Endometrial microvascular endothelial cells (primary cell): ENCODE results near the gene TEKT1. TPM values are rescaled to one million over a fixed set of nuclear protein-coding genes. Genes with fewer than 3 reads are reported as not detected.
"Not testable (repeated sequence)": the region's sequence is repeated elsewhere in the genome, so short reads cannot be mapped to it uniquely, and the experiment has no call there.

ENCODE experiments used
- in situ Hi-C: cut with HindIII; loops from 2 replicates; pipeline ENCODE4 v1.10.0; 2017; ENCODE audit warnings: low sequenced_read_pairs, low pct_unique_long_range_greater_than_20kb; ENCODE audit errors: inconsistent ontology term
- total RNA-seq: library from RNA; depleted of rRNA; stranded (reverse); fragments of >200 nt; gene quantifications from one replicate; pipeline ENCODE4 v1.2.3, GENCODE V29; 2015; ENCODE audit errors: inconsistent ontology term

The TEKT1 gene
- not detected for total RNA-seq

DNA sequence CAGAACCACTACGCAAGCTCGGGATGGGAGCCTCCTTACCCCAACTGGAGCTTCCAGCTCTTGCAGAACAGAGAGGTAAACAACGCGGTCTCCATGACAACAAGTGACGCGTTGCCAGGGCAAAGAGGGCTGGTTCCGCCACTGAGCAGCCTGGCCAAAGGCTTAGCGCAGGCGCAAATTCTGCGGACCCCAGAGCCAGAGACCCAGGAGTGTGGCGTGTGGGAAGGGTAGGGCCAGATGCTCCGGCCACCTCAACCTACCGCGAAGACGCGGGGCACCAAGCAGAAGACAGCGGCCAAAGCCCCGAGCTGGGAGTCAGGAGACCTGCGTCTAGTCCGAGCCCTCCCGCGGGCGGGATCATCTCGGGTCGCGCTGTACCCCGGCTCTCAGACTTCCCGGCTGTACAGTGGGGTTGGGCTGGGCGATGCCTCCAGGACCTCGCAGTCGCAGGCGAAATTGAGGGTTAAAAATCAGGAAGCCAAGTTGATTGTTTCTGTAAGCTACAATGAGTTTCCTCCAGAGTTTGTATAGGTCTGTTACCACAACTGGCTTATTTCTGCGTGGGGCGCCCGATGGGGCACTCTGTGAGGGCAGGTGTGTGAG is at the start of gene TEKT1:
TEKT1 (minus strand) TSS at position 69 of the 603 bp plus-strand sequence. CDS start 1,353 bp downstream, outside the sequence.
- in situ Hi-C loops, result no loop called here

DNA sequence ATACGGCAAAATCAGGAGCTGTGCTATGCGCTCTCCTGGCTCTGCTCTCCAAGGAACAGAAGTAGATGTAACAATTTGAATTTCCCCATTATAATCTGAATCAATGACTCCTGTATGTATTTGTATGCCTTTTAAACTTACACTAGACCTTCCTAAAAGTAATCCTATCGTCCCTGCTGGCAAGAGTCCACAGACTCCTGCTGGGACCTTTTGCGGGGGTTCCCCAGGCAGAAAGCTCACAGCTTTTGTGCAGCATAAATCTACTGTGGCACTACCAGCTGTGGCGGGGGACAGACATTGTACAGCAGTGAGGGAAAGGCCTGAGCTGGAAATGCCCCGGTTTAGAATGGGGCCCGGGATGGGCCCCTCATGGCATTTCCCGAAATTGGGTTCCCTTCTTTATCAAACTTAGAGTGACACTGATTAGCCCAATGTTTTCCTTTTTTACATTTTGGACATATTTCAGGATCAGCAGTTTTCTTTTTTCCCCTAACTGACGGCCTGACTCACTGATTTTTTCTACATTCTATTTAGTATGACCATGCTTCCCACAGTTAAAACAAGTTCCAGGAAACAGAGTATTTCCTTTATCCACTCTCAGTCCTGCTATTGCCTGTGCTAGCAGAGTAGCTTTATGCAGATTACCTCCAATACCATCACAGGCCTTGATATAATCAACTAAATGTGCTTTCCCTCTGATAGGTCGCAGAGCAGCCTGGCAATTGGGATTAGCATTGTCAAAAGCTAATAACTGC is 47.9 kb upstream of the TEKT1 start:
- in situ Hi-C loops, result not testable (repeated sequence)

DNA sequence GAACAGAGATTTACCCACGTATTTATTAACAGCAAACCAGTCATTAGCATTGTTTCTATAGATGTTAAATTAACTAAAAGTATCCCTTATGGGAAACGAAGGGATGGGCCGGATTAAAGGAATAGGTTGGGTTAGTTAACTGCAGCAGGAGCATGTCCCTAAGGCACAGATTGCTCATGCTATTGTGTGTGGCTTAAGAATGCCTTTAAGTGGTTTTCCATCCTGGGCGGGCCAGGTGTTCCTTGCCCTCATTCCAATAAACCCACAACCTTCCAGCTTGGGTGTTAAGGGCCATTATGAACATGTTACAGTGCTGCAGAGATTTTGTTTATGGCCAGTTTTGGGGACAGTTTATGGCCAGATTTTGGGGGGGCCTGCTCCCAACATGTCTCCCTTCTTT is 43.7 kb upstream of the TEKT1 start:
- in situ Hi-C loops, result not testable (repeated sequence)

DNA sequence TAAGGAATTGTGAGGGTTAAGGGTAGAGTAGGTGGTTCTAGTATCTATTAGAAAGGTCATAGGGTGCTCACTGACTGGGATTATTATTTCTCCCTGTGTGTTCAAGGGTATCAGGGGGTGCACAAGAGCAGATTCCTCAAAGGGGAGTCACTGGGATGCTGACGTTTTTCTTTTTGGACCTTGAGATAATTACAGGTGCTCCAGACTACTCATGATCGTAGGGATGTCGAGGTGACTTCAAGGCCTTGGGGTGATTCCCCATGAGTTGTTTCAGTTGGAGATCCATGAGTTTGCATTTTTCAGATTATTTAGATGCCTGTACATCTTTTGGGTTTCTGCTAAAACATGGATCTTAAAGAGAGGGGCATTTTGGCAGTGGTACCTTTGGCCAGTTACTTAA is 41.4 kb upstream of the TEKT1 start:
- in situ Hi-C loops, result no loop called here

DNA sequence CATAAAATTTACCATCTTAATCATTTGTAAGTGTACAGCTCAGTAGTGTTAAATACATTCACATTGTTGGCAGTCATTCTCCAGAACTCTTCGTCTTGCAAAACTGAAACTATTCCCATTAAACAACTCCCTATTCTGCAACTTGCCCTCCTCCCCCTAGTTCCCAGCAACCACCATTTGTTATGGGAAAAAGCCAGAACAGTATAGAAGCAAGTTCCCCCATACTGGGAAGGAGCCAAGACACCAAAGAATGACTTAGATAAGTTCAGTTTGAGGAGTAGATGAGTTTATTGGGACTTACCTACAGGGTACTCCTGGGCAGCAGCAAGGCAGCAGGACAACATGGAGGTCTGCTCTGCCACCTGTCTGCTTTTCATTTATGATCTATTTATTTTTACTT is 39.3 kb upstream of the TEKT1 start:
- in situ Hi-C loops, result no loop called here

DNA sequence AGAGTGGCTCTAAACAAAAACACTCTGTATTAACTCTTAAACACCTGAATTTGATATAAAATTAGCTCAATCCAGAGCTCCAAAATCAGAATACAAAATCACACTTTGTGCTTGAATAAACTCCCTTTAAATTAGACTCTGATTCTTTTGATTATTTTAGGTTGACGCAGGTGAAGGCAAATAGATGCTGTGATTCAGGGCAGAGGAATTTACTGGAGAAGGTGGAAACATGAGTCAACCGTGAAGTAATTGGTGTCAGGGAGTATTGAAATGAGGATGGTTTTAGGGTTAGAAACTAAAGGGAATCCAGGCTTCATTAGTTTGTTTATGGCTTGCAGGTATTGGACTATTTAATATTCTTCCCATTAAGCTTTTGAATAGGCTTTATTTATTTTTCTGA is 37.1 kb upstream of the TEKT1 start:
- in situ Hi-C loops, result no loop called here

DNA sequence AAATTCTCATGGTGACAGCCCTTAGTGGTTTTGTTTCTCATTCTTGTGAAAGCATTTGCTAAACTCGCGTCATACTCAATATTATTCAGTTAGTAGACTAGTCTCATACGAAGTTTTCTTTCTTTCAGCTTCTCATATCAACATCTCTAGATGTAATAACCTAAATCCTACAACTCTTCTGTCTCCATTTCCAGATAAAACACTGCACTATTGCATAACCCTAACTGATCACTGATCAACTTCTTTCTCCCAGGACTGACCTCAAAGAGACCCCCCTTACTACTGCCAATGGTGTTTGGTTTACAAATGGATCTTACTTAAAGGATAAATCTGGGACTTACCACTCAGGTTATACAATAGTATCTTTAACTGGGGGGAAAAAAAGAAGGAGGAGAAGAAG is 36.3 kb upstream of the TEKT1 start:
- in situ Hi-C loops, result no loop called here

DNA sequence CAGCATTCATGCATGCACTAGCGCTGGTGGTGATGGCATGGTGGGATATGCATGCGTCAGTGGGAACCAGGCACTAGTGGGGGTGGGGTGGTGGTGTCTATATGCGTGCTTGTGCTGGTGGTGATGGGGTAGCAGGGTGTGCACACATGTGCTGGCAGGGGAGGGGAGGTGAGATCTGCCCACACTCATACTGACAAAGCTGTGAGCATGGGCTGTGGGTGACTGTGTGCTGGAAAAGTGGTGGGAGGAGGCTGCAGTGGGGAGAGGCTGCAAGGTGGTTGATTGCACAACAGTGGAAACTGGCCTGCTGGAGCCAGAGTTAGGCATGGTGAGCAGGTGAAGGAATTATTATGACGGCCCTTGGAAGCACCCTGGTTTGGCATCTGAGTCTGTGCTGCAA is 31.3 kb upstream of the TEKT1 start:
- in situ Hi-C loops, result no loop called here

DNA sequence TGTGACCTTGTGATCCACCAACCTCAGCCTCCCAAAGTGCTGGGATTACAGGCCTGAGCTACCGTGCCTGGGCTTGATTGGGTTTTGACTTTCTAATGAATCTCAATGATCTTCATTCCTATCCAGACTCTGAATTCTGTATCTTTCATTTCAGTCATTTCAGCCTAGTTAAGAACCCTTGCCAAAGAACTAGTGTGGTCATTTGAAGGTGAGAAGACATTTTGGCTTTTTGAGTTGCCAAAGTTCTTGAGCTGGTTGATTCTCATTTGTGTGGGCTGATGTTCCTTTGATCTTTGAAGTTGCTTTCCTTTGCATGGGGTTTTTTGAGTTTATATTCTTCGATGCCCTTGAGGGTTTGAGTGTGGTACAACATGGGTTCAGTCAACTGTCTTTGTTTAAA is 30.6 kb upstream of the TEKT1 start:
- in situ Hi-C loops, result no loop called here

DNA sequence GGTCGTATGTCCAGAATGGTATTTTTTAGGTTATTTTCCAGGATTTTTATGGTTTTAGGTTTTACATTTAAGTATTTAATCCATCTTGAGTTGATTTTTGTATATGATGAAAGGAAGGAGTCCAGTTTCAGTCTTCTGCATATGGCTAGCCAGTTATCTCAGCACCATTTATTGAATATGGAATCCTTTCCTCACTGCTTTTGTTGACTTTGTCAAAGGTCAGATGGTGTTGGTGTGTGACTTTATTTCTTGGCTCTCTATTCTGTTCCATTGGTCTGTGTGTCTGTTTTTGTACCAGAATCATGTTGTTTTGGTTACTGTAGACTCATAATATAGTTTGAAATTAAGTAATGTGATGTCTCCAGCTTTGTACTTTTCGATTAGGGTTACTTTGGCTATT is 26.4 kb upstream of the TEKT1 start:
- in situ Hi-C loops, result no loop called here

DNA sequence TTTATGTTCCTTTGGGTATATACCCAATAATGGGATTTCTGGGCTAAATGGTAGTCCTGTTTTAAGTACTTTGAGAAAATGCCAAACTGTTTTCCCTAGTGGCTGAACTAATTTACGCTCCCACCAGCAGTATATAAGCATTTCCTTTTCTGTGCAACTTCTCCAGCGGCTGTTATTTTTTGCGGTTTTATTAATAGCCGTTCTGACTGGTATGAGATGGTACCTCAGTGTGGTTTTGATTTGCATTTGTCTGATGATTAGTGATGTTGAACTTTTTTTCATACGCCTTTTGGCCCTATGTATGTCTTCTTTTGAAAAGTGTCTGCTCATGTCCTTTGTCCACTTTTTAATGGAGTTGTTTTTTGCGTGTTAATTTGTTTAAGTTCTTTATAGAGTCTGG is 25.8 kb upstream of the TEKT1 start:
- in situ Hi-C loops, result no loop called here

DNA sequence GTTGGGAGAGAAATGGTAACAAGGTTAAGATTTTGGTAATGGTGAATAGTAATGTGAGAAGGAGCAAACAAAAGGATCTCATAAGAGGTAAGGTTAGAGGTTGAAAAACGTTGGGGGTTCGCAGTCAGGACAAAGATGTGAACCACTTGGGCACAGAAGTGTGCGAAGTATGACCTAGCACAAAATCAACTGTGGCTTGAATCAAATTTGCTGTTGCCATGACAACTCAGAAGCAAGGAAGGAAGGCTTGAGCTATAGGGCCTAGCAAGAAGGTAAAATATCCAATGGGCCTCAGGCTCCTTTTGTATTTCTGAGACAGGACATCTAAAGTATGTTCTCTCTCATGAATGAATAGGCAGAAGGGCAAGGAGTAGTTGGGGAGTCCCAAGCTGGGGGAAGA is 24.5 kb upstream of the TEKT1 start:
- in situ Hi-C loops, result no loop called here

DNA sequence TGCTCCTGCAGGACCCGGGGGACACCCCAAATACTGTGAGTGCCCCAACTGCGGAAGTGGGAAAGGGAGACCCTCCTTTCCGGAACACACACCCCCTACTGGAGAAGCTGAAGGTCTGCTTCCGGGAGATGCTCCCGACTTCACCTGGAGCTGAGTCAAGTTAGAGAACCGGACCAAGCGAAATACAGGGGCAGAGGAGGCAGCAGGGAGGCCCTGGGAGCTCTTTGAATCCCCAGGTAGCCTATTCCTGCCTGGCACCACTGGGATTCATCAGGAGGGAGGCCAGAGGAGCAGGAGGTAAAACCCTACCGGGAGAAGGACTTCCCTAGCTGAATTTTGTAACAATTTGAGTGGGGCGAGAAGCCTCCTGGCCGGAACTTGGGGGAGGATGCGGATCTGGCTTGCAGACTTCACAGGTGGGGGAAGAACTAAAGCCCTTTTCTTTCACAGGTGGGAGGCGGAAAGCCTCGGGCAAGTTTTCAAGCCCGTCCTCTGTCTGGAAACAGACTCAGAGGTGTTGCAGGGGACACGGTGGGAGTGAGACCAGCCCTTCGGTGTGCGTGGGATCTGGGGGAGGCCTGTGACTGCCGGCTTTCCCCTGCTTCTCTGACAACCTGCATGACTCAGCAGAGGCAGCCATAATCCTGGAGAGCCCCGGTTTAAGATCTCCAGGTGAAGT is 22.4 kb upstream of the TEKT1 start:
- in situ Hi-C loops, result no loop called here

DNA sequence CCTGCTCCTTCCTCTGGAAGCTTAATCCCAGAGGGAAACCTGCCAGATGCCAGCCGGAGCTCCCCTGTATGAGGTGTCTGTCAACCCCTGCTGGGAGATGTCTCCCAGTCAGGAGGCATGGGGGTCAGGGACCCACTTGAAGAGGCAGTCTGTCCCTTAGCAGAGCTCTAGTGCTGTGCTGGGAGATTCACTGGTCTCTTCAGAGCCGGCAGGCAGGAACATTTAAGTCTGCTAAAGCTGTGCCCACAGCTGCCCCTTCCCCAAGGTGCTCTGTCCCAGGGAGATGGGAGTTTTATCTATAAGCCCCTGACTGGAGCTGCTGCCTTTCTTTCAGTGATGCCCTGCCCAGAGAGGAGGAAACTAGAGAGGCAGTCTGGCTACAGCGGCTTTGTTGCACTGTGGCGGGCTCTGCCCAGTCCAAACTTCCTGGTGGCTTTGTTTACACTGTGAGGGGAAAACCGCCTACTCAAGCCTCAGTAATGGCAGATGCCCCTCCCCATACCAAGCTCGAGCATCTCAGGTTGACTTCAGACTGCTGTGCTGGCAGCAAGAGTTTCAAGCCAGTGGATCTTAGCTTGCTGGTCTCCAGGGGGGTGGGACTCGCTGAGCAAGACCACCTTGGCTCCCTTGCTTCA is 17.1 kb upstream of the TEKT1 start:
- in situ Hi-C loops, result not testable (repeated sequence)

DNA sequence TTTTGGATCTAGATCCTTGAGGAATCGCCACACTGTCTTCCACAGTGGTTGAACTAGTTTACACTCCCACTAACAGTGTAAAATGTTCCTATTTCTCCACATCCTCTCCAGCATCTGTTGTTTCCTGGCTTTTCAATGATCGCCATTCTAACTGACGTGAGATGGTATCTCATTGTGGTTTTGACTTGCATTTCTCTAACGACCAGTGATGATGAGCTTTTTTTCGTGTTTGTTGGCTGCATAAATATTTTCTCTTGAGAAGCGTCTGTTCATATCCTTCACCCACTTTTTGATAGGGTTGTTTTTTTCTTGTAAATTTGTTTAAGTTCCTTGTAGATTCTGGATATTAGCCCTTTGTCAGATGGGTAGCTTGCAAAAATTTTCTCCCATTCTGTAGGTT is 14.6 kb upstream of the TEKT1 start:
- in situ Hi-C loops, result not testable (repeated sequence)

DNA sequence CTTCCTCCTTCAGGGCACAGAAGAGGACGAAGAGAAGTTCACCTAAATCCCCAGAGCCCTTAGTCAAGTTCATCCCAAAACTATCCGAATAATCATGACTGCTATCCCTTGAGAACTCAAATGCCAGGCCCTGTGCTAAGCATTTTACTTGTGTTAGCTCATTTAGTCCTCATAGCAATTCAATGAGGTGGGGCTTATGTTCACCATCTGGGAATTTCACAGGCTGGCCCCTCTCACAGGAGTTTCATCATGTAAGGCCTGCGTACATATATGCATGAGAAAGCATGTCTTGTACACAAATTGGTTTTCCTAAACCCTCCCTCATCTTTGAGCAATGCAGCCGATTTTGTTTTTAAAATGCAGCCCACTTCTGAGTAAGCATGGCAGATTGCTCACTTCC is 12.9 kb upstream of the TEKT1 start:
- in situ Hi-C loops, result not testable (repeated sequence)

DNA sequence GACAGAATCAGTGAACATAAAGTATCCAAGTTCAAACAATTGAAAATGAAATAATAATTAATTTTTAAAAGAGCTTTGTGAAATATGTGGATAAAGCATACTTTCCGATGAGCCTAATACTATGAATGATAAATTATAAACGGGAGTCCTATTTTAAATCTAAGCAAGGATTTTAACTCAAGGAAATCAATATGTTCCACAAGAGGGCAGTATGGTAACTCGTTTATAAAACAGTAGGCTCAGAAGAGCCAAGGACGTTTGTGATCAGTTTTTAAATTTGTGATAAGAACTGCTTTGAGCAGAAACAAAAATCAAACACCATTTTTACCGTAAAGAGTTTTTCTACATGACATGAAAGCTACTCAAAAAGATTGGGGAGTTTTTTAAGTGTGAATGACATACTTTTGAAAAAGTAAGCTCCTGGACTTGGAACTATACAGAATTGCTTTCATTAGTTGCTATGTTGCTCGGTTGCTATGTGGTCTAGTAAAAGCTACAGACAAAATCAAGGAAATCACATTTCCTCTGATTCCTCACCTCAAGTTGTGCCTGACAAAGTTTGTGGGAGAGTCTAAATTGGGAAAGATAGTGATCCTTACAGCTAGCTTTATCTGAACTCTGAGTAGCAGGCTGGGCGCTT is 11.8 kb upstream of the TEKT1 start:
- in situ Hi-C loops, result no loop called here

DNA sequence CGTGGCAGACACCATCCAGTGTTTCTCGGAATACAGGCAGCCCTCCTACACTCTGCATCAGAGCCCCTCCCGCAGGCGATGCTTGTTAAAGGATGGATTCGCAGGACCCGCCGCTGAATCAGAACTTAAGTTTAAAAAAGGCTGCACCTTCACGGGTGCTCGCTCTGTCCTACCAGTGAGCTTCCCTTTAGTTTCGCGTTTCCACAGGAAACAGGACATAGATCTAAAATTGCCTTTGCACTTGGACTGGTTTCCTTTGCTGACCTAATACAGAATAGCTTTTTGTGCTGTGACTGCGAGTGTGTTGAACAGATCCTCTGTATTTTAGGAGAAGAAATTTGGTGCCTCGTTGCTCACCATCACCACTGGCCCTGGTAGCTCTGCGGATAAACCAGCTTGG is 10.2 kb upstream of the TEKT1 start:
- in situ Hi-C loops, result not testable (repeated sequence)

DNA sequence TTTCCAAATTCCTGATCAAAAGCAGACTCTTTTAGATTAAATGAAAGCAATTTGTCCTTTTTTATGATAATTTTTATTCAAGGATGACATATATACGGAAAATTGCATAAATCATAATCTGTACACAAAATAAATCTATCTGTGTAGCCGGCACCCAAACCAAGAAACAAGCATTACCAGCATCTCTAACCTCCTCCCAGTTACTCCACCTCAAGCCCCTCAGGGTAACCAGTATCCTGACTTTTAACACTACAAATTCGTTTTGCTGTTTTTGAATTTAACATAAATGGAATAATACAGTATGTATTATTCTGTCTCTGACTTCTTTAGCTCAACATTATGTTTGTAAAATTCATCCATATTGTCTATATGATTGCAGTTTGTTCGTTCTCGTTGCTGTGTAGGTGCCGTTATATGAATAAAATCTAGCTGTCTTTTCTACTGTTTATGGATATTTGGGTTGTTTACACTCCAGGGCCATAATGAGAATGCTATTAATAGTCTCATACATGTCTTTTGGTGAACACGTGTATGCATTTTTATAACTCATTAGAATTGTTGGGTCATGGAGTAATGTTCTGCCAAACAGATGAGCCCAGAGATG is 1.0 kb downstream of the TEKT1 start:
- in situ Hi-C loops, result no loop called here
